ENCODE data around the gene JAML.
"Not testable (repeated sequence)": the region's sequence is repeated elsewhere in the genome, so short reads cannot be mapped to it uniquely, and the experiment has no call there.

JAML gene

DNA sequence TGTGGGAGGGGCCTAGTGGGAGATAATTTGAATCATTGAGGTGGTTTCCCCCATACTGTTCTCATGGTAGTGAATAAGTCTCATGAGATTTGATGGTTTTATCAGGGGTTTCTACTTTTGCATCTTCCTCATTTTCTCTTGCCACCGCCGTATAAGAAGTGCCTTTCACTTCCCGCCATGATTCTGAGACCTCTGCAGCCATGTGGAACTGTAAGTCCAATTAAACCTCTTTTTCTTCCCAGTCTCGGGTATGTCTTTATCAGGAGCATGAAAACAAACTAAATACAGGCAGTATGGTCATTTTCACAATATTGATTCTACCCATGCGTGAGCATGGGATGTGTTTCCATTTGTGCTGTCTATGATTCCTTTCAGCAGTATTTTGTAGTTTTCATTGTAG lies 32.0 kb downstream of the JAML start:
- DNase-seq (ENCODE audit: low read depth) = not testable (repeated sequence)

DNA sequence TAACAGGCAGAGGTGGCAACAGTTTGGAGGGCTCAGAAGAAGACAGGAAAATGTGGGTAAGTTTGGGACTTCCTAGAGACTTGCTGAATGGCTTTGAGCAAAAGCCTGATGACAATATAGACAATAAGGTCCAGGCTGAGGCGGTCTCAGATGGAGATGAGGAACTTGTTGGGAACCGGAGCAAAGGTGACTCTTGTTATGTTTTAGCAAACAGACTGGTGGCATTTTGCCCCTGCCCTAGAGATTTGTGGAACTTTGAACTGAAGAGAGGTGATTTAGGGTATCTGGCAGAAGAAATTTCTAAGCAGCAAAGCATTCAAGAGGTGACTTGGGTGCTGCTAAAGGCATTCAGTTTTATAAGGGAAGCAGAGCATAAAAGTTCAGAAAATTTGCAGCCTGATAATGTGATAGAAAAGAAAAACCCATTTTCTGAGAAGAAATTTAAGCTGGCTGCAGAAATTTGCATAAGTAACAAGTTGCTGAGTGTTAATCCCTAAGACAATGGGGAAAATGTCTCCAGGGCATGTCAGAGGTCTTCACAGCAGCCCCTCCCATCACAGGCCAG lies 33.8 kb downstream of the JAML start:
- not testable (repeated sequence) for DNase-seq (ENCODE audit: low read depth)

DNA sequence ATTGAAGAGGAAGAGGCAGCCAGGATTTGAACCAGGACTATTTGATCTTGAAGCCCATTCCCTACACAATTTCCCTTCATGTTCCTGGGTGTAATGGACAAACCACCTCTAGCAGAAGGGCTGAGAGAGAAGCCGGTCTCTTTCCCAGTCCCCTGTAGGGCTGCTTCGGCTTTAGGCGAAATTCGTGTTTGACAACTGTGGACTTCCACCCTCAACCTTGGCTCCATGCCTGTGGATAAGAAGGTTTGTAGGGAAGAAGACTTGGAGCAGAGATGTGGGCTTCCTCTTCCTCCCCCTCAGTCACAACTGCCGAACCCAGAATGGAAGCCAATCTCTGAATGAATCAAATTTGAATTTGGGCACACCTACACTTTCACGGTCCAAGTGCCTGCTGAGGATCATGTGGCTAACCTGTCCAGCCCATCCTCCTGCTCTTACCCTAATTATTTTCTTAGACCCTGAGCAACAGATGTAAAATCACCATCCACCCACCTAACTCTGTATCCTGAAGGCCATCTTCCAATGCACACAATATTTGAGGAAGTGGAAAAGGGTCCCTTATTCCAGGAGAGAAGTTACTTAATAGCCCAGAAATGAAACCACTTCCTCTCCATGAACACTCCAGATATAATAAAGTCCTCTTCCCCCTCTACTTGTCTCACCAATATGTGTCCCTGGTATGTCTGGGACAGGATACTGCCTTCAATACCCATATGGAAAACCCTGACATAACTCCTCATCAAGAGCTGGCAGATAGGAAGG lies 38.3 kb downstream of the JAML start:
- no peak for DNase-seq (ENCODE audit: low read depth)

DNA sequence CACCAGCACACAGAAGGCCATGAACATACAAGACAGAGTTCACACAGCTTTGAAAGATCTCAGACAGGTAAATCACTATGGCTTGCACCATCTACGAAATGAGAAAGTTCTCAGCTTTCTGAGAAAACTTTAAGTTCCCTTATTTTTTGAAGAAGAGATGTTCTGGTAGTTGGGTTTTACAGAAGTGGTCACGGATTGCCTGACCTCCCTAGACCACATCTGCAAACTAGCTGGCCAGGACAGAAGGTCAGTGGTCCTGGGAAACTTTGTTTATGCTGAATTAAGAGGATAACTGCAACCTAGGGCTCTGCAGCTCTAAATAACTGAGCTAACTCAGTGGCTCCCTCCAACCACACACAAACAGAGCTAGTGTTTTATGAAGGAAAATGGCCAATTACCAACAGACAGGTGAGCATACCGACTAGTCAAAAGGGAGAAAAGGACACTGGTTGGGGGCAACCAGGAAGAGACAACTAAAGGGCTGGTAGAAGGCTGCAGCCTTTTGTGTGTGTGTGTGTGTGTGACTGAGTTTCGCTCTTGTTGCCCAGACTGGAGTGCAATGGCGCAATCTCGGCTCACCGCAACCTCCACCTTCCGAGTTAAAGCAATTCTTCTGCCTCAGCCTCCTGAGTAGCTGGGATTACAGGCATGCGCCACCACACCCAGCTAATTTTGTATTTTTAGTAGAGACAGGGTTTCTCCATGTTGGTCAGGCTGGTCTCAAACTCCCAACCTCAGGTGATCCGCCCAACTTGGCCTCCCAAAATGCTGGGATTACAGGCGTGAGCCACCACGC lies 39.8 kb downstream of the JAML start:
- no peak for DNase-seq (ENCODE audit: low read depth)

DNA sequence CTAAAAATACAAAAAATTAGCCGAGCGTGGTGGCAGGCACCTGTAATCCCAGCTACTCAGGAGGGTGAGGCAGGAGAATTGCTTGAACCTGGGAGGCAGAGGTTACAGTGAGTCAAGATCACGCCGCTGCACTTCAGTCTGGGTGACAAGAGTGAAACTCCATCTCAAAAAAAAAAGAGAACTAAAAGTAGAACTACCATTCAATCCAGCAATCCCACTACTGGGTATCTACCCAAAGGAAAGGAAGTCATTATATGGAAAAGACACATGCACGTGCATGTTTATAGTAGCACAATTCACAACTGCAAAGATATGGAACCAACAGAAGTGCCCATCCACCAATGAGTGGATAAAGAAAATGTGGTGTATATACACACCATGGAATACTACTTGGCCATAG lies 41.1 kb downstream of the JAML start:
- DNase-seq (ENCODE audit: low read depth) = not testable (repeated sequence)

DNA sequence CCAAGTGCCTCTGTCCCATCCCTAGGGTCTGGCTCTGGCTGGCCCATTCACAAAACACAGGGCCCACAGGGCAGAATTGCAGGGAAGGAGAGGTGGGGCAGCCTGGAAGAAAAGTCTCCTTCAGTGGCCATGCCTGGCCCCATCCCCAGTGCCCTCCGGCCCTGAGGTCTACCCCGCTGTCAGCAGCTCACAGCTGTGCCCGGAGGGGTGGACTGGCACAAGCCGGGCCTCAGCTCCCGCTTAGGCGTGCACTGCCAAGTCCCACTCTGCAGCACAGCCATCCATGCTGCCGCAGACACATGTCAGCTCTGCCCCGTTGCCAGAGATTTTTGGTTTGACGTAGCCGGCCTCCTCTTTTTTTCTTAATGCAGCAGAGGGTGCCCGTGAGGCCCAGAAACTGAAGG lies 44.5 kb downstream of the JAML start:
- no peak for DNase-seq (ENCODE audit: low read depth)

DNA sequence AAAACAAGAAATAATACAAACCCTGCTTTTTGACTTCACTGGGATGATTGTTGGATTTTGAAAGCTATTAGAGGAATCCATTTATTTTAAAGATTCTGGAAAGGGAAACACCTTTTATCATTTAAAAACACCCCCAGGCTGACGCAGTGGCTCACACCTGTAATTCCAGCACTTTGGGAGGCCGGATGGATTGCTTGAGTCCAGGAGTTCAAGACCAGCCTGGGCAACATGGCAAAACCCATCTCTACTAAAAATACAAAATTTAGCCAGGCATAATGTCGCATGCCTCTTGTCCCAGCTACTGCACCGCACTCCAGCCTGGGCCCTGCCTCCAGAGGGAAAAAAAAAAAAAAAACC lies 48.1 kb downstream of the JAML start:
- no peak for DNase-seq (ENCODE audit: low read depth)

DNA sequence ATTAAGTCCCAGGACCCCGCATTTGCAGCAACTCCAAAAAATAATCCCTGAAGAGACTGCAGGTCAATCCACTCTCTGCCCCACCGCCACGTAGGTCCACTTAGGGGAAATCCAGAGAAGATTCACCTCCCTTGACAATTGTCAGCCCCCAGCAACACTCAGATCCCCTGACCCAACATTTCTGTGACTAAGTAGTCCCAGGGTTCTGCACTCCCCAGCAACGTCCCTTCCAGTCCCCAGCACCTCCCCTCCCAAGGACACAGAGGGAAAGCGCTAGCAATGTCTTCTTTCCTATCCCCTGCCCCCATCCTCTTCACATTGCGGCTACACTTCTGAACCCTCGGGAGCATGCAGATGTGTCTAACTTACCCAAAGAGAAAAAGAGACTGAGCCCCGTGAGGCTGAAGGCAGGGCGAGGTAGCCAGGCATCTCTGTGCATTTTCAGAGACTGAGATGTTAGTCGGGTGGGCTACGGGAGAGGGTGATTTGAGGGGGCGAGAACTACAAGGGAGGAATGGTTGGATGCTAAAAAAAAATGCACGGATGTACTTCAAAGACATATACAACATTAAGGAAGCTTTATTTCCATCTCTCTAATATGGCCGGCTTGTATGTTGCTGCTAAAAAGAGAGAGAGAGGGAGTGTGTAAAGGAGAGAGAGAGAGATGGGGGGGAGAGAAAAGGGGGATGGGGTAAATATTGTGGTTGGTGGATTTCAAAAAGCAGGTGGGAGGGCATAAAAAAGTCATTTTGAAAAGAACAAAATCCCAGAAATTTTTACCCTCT lies 48.6 kb downstream of the JAML start, which contains the start of gene SCN2B:
TSS of gene SCN2B (minus strand) at position 647 of the 785 bp plus-strand sequence. CDS start at position 439, 208 bp downstream.
- DNase-seq (ENCODE audit: low read depth) = no peak

DNA sequence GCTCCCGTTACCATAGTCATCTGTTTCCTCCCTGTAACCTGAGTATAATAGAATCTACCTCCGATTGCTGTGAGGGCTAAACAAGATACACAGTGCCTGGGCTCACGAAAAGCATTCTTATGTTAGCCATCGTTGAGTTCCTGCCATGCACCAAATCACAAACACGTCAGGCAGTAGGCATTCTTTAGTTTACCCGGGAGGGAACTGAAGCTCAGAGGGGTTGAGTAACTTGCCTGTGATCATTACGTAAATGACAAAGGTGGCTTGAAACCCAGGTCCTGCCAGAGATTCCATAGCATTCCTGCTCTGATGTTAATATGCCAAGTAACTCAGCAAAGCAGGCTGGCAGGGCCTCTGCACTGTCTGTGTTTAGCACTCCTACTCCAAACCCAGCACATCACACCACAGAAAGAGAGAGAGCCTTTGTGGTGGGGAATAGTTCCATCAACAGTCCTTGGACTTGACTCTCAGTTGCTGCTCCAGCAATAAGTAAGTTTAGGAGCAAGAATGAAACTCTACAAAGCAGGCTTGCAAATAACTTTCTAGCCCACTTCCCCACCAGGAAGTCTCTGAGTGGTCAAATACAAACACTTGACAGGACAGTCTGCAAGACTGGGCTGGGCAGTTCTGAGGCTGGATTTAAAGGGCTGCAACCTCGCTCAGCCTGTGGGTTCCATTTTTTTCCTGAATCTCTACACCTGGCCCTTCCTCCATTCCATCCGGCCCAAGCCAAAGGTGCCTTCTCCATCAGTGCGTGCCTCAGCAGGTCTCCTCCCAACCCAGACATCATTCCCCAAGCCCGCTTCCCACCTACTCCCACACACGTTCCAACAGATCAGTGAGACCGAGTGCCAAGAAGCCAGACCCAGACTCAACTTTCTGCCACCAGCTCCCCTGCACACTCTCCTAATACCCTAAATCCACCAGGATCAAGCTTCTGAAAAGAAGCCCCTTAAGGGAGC lies 49.5 kb downstream of the JAML start:
- no peak for DNase-seq (ENCODE audit: low read depth)

DNA sequence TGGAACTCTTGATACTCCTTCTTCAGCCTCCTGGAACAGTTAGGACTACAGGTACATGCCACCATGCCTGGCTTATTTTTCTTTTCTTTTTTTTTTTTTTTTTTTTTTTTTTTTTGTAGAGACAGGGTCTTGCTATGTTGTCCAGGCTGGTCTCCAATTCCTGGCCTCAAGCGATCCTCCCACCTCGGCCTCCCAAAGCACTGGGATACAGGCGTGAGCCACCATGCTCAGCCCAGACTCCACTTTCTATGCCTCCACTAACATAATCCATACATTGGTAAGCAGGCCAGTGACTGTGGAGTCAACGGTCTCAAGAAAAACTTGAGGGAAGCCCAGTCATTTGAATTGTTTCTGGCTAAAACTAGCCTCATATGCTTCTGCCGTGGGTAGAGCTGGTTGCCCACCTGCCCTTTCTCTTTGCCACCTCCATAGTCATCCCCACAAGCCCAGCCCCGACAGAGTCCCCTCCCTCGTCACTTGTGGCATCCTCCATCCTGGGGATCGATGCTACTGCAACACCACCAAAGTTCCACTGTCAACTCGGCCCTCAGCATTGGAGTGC lies 50.7 kb downstream of the JAML start:
- no peak for DNase-seq (ENCODE audit: low read depth)

DNA sequence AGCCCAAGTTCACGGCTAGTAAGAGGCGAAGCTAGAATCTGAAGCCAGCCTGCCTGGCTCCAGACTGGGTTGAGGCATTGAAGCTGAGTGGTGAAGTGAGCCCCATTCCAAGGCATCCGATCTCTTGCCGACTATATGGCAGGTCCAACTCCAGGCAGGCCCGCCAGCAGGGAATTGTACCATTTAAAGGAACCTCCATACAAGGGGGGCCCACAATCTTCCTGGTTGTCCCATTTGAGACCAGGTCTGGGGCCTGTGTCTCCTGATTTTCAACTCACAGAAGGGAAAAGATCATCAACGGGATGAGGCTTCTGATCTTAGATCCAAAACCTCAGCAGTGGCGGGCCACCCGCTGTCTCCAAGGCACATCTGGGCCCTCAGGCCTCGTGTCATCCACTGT lies 52.5 kb downstream of the JAML start:
- no peak for DNase-seq (ENCODE audit: low read depth)

DNA sequence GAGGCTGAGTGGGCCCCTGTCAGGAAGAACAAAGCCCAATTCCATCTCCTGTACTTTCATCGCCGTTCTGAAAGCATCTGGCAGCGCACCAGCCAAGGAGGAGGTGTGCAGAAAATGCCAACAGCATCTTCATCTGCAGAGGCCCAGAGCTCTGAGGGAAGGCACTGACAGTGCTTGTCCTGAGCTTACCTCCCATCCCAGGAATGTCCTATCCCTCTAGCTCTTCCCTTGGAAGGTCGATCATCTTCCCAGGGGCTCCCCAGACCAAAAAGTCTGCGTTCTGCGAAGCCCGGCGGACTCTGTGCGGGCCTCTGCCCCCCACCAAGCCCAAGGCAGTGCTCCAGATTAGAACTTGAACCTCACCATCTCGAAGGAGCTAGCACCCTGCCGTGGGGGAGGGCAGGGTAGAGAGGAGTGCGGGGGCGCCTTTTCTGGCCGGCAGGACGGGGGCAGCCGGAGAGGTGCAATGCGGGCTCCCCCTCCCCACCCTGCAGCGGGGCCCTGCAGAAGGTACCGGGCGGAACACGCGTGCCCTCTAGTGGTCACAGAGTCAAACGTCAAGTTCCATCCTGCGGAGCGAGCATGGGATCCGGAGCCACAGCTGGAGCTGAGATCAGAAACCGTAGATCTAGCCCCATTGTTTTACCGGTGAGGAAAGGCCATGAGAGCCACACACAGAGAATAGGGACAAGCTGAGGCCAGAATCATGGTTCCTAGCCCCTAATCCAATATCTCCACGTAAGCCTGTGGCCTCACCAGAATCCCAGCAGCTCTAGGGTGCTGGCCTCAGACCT lies 53.3 kb downstream of the JAML start:
- no peak for DNase-seq (ENCODE audit: low read depth)

DNA sequence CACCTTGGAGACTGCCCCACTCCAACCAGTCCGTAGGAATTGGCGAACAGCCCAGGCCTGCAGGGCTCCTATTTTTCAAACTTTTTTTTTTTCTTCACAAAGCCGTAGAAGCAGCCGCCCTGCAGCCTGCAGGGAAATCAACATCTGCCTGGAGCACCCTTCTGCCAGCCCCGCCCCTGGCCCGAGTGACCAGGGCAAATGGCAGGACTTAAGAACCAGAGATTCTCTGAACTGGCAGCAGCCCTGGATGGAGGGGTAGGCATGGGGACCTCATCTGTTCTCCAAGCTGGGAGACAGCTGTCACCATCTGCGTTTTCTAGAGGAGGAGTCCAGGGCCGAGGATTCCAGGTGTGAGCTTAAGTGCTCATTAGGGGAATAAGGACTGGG lies 53.9 kb downstream of the JAML start:
- DNase-seq (ENCODE audit: low read depth) = no peak

DNA sequence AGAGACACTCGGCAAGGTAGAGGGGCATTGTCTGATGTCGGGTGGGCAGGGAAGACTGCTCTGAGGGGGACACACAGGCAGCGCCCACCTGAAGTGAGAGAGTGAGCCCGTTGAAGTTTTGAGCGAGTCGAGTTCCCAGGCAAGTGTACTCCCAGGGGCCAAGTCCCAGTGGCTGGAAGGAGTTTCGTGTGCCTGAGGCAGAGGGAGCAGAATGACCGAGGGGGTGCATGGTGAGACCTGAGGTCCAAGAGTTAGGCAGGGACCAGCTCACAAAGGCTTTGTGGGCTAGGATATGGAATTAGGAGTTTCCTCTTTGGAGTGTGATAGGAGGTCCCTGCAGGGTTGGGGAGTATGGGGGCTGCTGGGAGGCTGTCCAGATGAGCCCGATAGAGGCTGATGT lies 54.6 kb downstream of the JAML start:
- DNase-seq (ENCODE audit: low read depth) = no peak

DNA sequence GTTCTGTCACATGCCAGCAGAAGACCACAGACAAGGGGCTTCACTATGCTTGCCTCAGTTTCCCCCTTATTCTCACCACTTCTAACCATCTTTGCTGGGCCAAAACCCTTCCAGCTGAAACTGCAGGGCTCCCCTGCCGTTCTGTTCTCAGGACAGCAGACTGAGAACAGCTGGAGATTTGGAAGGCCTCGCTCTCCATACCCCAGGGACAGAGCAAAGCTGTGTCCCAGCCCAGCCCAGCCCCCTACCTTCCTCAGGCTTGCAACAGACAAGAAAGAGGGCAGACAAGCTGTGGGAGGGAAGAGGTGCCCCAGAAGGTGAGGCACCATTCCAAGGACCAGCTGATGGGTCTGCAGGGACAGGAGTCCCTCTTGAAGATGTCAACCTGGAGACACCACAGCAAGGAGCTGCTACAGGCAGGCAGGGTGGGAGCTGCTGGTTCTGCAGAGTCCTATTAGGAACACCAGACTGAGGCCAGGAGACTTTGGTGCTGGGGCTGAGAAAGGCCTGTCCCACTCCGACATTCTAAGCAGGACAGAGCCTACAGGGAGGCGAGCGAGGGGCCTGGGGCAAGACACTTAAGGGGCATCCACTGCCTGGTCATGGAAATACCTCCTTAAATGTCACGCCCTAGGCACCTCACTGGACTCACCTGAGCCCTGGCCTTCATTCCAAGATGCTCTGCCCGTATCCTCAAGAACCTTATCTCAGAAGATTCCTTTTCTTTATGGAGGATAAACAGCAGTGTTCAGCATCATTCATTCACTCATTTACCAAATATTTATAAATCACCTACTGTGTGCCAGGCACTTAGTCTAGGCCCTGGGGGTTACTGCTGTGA lies 55.3 kb downstream of the JAML start:
- DNase-seq (ENCODE audit: low read depth) = no peak

DNA sequence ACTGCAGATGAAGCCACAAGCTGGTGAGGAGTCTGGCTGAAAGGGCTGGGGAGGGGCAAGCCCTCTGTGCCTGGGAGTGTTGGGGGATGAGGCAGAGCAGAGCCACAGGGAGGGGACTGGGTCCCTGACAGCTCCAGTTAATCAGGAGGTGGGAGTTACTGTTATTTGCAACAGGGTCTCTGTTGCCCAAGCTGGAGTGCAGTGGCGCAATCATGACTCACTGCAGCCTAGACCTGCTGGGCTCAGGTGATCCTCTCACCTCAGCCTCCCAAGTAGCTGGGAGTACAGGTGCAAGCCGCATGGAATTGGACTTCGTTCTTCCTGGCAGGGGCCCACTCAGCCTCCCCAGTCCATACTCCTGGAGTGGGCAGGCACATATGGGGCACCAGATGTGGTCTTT lies 56.1 kb downstream of the JAML start:
- DNase-seq (ENCODE audit: low read depth) = no peak

DNA sequence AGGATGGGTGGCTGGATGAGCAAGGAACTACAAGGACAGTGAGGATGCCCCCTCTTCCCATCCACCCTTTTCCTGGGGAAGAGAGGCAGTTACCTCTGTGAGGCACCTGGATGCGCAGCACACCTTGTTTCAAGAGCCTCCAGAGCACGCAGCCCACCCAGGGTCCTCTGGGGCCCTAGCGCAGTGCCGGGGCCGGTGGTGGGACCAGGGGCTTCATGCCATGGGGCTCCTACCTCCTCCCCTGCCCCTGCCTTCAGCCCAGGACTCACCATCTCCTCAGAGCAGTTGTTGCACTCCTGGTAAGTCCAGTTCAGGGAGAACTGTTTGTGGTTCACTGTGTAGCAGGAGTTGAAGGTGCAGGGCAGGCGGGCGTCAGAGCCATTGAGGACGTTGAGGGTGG lies 56.5 kb downstream of the JAML start:
- DNase-seq (ENCODE audit: low read depth) = no peak

DNA sequence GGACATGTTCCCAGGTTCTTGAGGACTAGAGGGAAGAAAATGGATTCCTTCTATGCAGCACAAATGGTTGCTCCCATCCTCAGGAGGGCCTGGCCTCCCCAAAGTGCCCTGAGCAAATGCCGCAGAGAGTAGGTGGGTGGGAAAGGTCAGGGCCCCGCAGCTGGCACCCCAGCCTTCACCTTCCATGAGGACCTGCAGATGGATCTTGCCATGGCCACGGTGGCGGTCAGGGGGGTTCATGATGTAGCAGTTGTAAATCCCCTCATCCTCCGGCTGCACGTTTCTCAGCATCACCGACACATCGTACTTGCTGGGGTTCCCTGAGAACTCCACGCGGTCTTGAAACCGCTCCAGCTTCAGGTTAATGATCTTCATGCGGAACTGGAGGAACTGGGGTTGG lies 56.9 kb downstream of the JAML start:
- no peak for DNase-seq (ENCODE audit: low read depth)

DNA sequence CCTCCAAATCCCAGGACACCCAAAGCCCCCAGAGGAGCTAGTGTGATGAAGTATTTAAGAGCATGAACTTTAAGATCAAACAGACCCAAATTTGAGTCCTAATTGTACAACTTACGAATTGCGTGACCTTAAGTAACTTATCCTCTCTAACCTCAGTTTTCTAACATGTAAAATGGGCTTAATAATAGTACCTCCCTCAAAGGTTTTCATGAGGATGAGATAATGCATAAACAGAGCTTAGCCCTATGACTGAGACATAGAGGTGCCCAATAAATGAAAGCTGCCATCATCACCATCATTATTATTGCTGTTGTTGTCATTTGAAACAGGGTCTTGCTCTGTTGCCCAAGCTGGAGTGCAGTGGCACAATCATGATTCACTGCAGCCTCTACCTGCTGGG lies 57.6 kb downstream of the JAML start:
- no peak for DNase-seq (ENCODE audit: low read depth)

Data from HS-5 (cell line).